SU-DHL-6 (cell line): Measurements from ENCODE around the gene MEIS1.

Experiments used
- EZH2phosphoT487 ChIP-seq: fragments of 200-600 bp; sonication (generic), shearing (Covaris generic); conservative IDR thresholded peaks from 2 replicates; pipeline ENCODE4 v1.6.1; 2018; ENCODE audit warnings: mild to moderate bottlenecking, antibody characterized with exemption, low read length, moderate library complexity, mixed read lengths
- TF ChIP-seq, protein P1 (sequence below): fragments of 200-600 bp; sonication (generic); IDR thresholded peaks from one replicate; pipeline ENCODE4 v1.5.1; 2017; ENCODE audit warnings: antibody characterized with exemption, mild to moderate bottlenecking, low read length, moderate library complexity; ENCODE audit not compliant: insufficient read depth, poor library complexity, severe bottlenecking

DNA sequence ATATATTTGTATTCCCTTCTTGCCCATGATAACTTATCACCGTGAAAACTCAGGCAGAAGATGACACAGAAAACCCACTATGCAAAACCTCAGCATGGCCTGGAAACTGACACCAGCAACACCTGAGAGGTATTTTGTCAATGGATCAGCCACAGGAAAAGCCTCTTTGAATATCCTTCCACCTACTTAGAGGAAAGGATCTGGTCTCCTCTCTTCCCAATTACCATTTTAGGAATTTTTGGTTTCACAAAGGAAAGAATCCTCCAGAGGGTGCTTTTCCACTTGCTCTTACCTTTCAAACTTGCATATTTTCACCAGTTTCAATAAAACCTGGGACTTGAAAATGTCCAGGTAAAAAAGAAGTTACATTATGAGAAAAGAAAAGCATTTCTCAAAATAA is 20.0 kb upstream of the MEIS1 start:
- TF ChIP-seq, protein P1, sequence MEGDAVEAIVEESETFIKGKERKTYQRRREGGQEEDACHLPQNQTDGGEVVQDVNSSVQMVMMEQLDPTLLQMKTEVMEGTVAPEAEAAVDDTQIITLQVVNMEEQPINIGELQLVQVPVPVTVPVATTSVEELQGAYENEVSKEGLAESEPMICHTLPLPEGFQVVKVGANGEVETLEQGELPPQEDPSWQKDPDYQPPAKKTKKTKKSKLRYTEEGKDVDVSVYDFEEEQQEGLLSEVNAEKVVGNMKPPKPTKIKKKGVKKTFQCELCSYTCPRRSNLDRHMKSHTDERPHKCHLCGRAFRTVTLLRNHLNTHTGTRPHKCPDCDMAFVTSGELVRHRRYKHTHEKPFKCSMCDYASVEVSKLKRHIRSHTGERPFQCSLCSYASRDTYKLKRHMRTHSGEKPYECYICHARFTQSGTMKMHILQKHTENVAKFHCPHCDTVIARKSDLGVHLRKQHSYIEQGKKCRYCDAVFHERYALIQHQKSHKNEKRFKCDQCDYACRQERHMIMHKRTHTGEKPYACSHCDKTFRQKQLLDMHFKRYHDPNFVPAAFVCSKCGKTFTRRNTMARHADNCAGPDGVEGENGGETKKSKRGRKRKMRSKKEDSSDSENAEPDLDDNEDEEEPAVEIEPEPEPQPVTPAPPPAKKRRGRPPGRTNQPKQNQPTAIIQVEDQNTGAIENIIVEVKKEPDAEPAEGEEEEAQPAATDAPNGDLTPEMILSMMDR, result no peak
- TF ChIP-seq EZH2phosphoT487, result no peak
